ENCODE results near the gene DNAJB8.

Gene DNAJB8

GRCh38 chr3:128435561-128435960 lies 31.1 kb downstream of the DNAJB8 start:
- intact Hi-C loops (cut with DNase I), result no loop called here
- DNase-seq, result no peak

- intact Hi-C loops (cut with DNase I), result no loop called here
- no peak for DNase-seq
These were observed 31.6 kb downstream of the DNAJB8 start for GRCh38 chr3:128435058-128435457.

GRCh38 chr3:128434524-128434923 lies 32.2 kb downstream of the DNAJB8 start:
- intact Hi-C loops (cut with DNase I), result no loop called here
- no peak for DNase-seq

GRCh38 chr3:128433837-128434165 lies 32.9 kb downstream of the DNAJB8 start:
- DNase-seq, result no peak
- intact Hi-C loops (cut with DNase I), result no loop called here

- intact Hi-C loops (cut with DNase I), result no loop called here
- DNase-seq, result peak in 1 of 42 donors; percentile 7
These were observed 33.5 kb downstream of the DNAJB8 start for GRCh38 chr3:128432971-128433836.

- intact Hi-C loops (cut with DNase I), result no loop called here
- DNase-seq, result no peak
These were observed 34.3 kb downstream of the DNAJB8 start for GRCh38 chr3:128432301-128432970.

- no peak for DNase-seq
- intact Hi-C loops (cut with DNase I), result no loop called here
These were observed 34.8 kb downstream of the DNAJB8 start for GRCh38 chr3:128431803-128432300.

- no peak for DNase-seq
- intact Hi-C loops (cut with DNase I), result no loop called here
These were observed 36.0 kb downstream of the DNAJB8 start for GRCh38 chr3:128430731-128431130.

GRCh38 chr3:128430301-128430700 lies 36.4 kb downstream of the DNAJB8 start:
- intact Hi-C loops (cut with DNase I), result no loop called here
- DNase-seq, result no peak

- DNase-seq, result no peak
- intact Hi-C loops (cut with DNase I), result loop anchor here (5.0 kb wide), 2 partner anchors 68 to 178 kb away; no protein-coding TSS in a partner anchor
These were observed 36.9 kb downstream of the DNAJB8 start for GRCh38 chr3:128429751-128430150.

GRCh38 chr3:128429275-128429674 lies 37.4 kb downstream of the DNAJB8 start:
- intact Hi-C loops (cut with DNase I), result loop anchor here (5.0 kb wide), 2 partner anchors 68 to 178 kb away; no protein-coding TSS in a partner anchor
- no peak for DNase-seq

GRCh38 chr3:128427872-128428822 lies 38.5 kb downstream of the DNAJB8 start:
- DNase-seq, result no peak

GRCh38 chr3:128427175-128427857 lies 39.4 kb downstream of the DNAJB8 start:
- DNase-seq, result no peak
- intact Hi-C loops (cut with DNase I), result loop anchor here (5.0 kb wide), 2 partner anchors 70 to 180 kb away; no protein-coding TSS in a partner anchor

More at GRCh38 chr3:128427872-128428822, 38.5 kb downstream of the DNAJB8 start:
- intact Hi-C loops (cut with DNase I), result loop anchor here (5.0 kb wide), 2 partner anchors 69 to 179 kb away; no protein-coding TSS in a partner anchor

GRCh38 chr3:128426128-128426921 lies 40.4 kb downstream of the DNAJB8 start:
- peak in 34 of 42 donors; percentile 9 to 75 (median 45) for DNase-seq
- intact Hi-C loops (cut with DNase I), result loop anchor here (5.0 kb wide), 2 partner anchors 71 to 181 kb away; no protein-coding TSS in a partner anchor

- intact Hi-C loops (cut with DNase I), result loop anchor here (5.0 kb wide), 2 partner anchors 72 to 182 kb away; no protein-coding TSS in a partner anchor
- no peak for DNase-seq
These were observed 40.9 kb downstream of the DNAJB8 start for GRCh38 chr3:128425846-128426127.

GRCh38 chr3:128425142-128425845 lies 41.4 kb downstream of the DNAJB8 start:
- no peak for DNase-seq
- intact Hi-C loops (cut with DNase I), result loop anchor here (5.0 kb wide), 2 partner anchors 72 to 182 kb away; no protein-coding TSS in a partner anchor
